Thyroid gland (tissue), 4 donors: ENCODE results near the gene ARHGEF28.

Source experiments
- POLR2A ChIP-seq, 2 donors: fragments of 450-650 bp; IDR thresholded peaks; one replicate each; pipeline ENCODE4 v1.6.1; 2017; ENCODE audit warnings: antibody characterized with exemption in 2 of 2, mild to moderate bottlenecking in 2 of 2, moderate library complexity in 1 of 2
- TF ChIP-seq, protein P1 (sequence below), 6 experiments: fragments of 200-600 bp in 3 of 6; fragments of 450-650 bp in 3 of 6; sonication (generic) in 3 of 6; IDR thresholded peaks; one replicate each; pipeline ENCODE4 v1.5.1; 2016 to 2019; ENCODE audit warnings: antibody characterized with exemption in 6 of 6, mild to moderate bottlenecking in 2 of 6, inconsistent platforms in 1 of 6, moderate library complexity in 1 of 6

GRCh38 chr5:73663860-73664240, 37.9 kb downstream of the ARHGEF28 start:
- TF ChIP-seq POLR2A (IDR thresholded peaks at IDR 0.05): no peak
- TF ChIP-seq, protein P1, sequence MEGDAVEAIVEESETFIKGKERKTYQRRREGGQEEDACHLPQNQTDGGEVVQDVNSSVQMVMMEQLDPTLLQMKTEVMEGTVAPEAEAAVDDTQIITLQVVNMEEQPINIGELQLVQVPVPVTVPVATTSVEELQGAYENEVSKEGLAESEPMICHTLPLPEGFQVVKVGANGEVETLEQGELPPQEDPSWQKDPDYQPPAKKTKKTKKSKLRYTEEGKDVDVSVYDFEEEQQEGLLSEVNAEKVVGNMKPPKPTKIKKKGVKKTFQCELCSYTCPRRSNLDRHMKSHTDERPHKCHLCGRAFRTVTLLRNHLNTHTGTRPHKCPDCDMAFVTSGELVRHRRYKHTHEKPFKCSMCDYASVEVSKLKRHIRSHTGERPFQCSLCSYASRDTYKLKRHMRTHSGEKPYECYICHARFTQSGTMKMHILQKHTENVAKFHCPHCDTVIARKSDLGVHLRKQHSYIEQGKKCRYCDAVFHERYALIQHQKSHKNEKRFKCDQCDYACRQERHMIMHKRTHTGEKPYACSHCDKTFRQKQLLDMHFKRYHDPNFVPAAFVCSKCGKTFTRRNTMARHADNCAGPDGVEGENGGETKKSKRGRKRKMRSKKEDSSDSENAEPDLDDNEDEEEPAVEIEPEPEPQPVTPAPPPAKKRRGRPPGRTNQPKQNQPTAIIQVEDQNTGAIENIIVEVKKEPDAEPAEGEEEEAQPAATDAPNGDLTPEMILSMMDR (IDR thresholded peaks at IDR 0.05): no peak
